ENCODE measurements around the gene SLC22A17.
"Not testable (repeated sequence)": the region's sequence is repeated elsewhere in the genome, so short reads cannot be mapped to it uniquely, and the experiment has no call there.

Gene SLC22A17

GRCh38 chr14:23327947-23328744 is 24.5 kb downstream of the SLC22A17 start:
- peak; percentile 57 to 64 for DNase-seq

- no peak for DNase-seq
These were observed 26.0 kb downstream of the SLC22A17 start for GRCh38 chr14:23326491-23327332.

- DNase-seq = not testable (repeated sequence)
These were observed 26.9 kb downstream of the SLC22A17 start for GRCh38 chr14:23325746-23326145.

- DNase-seq = no peak
These were observed 27.7 kb downstream of the SLC22A17 start for GRCh38 chr14:23324993-23325392.

- DNase-seq = no peak
These were observed 28.2 kb downstream of the SLC22A17 start for GRCh38 chr14:23324455-23324846.

GRCh38 chr14:23323838-23324454 is 28.7 kb downstream of the SLC22A17 start:
- DNase-seq = no peak

GRCh38 chr14:23322568-23323517 is 29.8 kb downstream of the SLC22A17 start:
- no peak for DNase-seq

GRCh38 chr14:23321572-23322547 is 30.8 kb downstream of the SLC22A17 start:
- DNase-seq = peak; percentile 60 to 63

- peak; percentile 89 to 94 for DNase-seq
These were observed 31.8 kb downstream of the SLC22A17 start, which contains the start of gene PABPN1 for GRCh38 chr14:23320584-23321571. Gene PABPN1 (plus strand): TSS chr14:23321457. CDS start chr14:23321470, 13 bp downstream.

GRCh38 chr14:23319746-23320583 is 32.7 kb downstream of the SLC22A17 start:
- DNase-seq = no peak

- DNase-seq = no peak
These were observed 36.4 kb downstream of the SLC22A17 start for GRCh38 chr14:23316300-23316699.

GRCh38 chr14:23310546-23310945 is 42.1 kb downstream of the SLC22A17 start:
- no peak for DNase-seq

- DNase-seq = no peak
These were observed 43.8 kb downstream of the SLC22A17 start for GRCh38 chr14:23308721-23309445.

GRCh38 chr14:23307687-23308644 is 44.7 kb downstream of the SLC22A17 start:
- no peak for DNase-seq

GRCh38 chr14:23307146-23307530 is 45.5 kb downstream of the SLC22A17 start:
- no peak for DNase-seq

- no peak for DNase-seq
These were observed 46.1 kb downstream of the SLC22A17 start, which contains the start of gene BCL2L2 for GRCh38 chr14:23306412-23307145. Gene BCL2L2 (plus strand): TSS chr14:23306833. CDS start chr14:23307768, 935 bp downstream.

Measured in stimulated activated CD4-positive, alpha-beta T cell treated with anti-CD3 and anti-CD28 coated beads, Interleukin-2, amount 100 ng/mL, for 48 hours (primary cell).